GM12878 (cell line): ENCODE data around the gene ALAS1. TPM values are rescaled to one million over a fixed set of nuclear protein-coding genes. Genes with fewer than 3 reads are reported as not detected.

Experiments
- ATAC-seq: fragments of 200-7000 bp; cut with Tn5 transposase; 3 replicates; pipeline ENCODE4 v1.9.1; 2020; ENCODE audit warnings: mild to moderate bottlenecking, moderate library complexity
- BruUV-seq: library from RNA; stranded (reverse); fragments of 400-500 nt; replicated peaks from 2 replicates; lab custom pipeline; 2021; lab: Mats Ljungman, UMichigan
- CTCF ChIA-PET: fragments of 300-600 bp; sonication (Branson Sonifier 250); formaldehyde crosslinking; extraction: SDS; loops from one replicate; lab custom pipeline; 2021; ENCODE audit warnings: inconsistent platforms; lab: Yijun Ruan, JAX
- POLR2A ChIA-PET: fragments of 350-600 bp; formaldehyde crosslinking; extraction: SDS; loops from one replicate; lab custom pipeline; 2021; ENCODE audit warnings: inconsistent platforms; lab: Charles Lee
- RAD21 ChIA-PET: fragments of 300-600 bp; sonication (Branson Sonifier 250); formaldehyde crosslinking; loops from one replicate; lab custom pipeline; 2023; ENCODE audit warnings: antibody characterized with exemption; ENCODE audit not compliant: unreplicated experiment; lab: Charles Lee
- SMC1A ChIA-PET: fragments of 300-600 bp; sonication (Branson Sonifier 250); formaldehyde crosslinking; loops from one replicate; lab custom pipeline; 2023; ENCODE audit not compliant: unreplicated experiment, uncharacterized antibody; lab: Charles Lee
- DNase-seq: peaks from one replicate; pipeline ENCODE4 v3.0.0-alpha.2; 2011; ENCODE audit warnings: low read depth, low spot score
- FAIRE-seq: peaks from 3 replicates; lab custom pipeline; 2011; peaks lifted over from hg19 to GRCh38; lab: Jason Lieb, UNC
- H2AFZ ChIP-seq: 2 replicates; pipeline ENCODE4 v1.6.0; 2011; ENCODE audit warnings: low read depth, low read length, control low read depth; ENCODE audit not compliant: control insufficient read depth
- H3K27ac ChIP-seq: 2 replicates; pipeline ENCODE4 v1.5.1; 2011; ENCODE audit warnings: control low read depth; ENCODE audit not compliant: control insufficient read depth, insufficient read depth
- H3K27me3 ChIP-seq, 2 experiments: replicated peaks in 1 of 2; 2 replicates each; pipeline versions ENCODE4 v1.6.0 to v1.6.1; 2011; ENCODE audit warnings: low read length in 1 of 2; ENCODE audit not compliant: control insufficient read depth in 2 of 2, insufficient read depth in 2 of 2
- H3K36me3 ChIP-seq, 2 experiments: 2 replicates each; pipeline ENCODE4 v1.5.1; 2011; ENCODE audit warnings: low read length in 1 of 2; ENCODE audit not compliant: control insufficient read depth in 2 of 2, insufficient read depth in 2 of 2
- H3K4me1 ChIP-seq: 2 replicates; pipeline ENCODE4 v1.6.1; 2011; ENCODE audit warnings: mild to moderate bottlenecking, low read length, moderate library complexity, mixed read lengths; ENCODE audit not compliant: control insufficient read depth, insufficient read depth
- H3K4me2 ChIP-seq: 2 replicates; pipeline ENCODE4 v1.6.0; 2011; ENCODE audit warnings: control low read depth; ENCODE audit not compliant: control insufficient read depth, insufficient read depth
- H3K4me3 ChIP-seq: fragments of 200-600 bp; sonication (generic); 2 replicates; pipeline ENCODE4 v1.5.1; 2016
- H3K79me2 ChIP-seq: 2 replicates; pipeline ENCODE4 v1.6.0; 2011; ENCODE audit warnings: low read length; ENCODE audit not compliant: control insufficient read depth, insufficient read depth
- H3K9ac ChIP-seq: 2 replicates; pipeline ENCODE4 v1.8.0; 2011; ENCODE audit warnings: low read length, control low read depth, mixed read lengths; ENCODE audit not compliant: control insufficient read depth, insufficient read depth
- H3K9me3 ChIP-seq: replicated peaks from 3 replicates; pipeline ENCODE4 v1.5.1; 2011; ENCODE audit warnings: mild to moderate bottlenecking, low read length; ENCODE audit not compliant: control insufficient read depth, insufficient read depth
- H4K20me1 ChIP-seq: 2 replicates; pipeline ENCODE4 v1.6.0; 2011; ENCODE audit not compliant: control insufficient read depth, insufficient read depth
- BACH1 ChIP-seq: fragments of 450-650 bp; IDR thresholded peaks from 2 replicates; pipeline ENCODE4 v1.6.1; 2017; ENCODE audit warnings: mild to moderate bottlenecking, borderline replicate concordance
- BMI1 ChIP-seq: fragments of 450-650 bp; IDR thresholded peaks from 2 replicates; pipeline ENCODE4 v1.6.1; 2016; ENCODE audit warnings: mild to moderate bottlenecking, moderate library complexity, borderline replicate concordance
- MTA2 ChIP-seq: fragments of 450-650 bp; IDR thresholded peaks from 2 replicates; pipeline ENCODE4 v1.6.1; 2016; ENCODE audit warnings: low read depth, mild to moderate bottlenecking, moderate library complexity
- NR2F1 ChIP-seq: fragments of 450-650 bp; conservative IDR thresholded peaks from 2 replicates; pipeline ENCODE4 v1.6.1; 2017; ENCODE audit warnings: mild to moderate bottlenecking
- NRF1 ChIP-seq: conservative IDR thresholded peaks from 2 replicates; pipeline ENCODE4 v1.6.1; 2011; ENCODE audit warnings: mild to moderate bottlenecking, low read depth, low read length, improper control_type of control experiment
- POLR2AphosphoS2 ChIP-seq: IDR thresholded peaks from 2 replicates; pipeline ENCODE4 v1.6.1; 2011; ENCODE audit warnings: low read depth, mild to moderate bottlenecking, low read length, improper control_type of control experiment, moderate library complexity
- TARDBP ChIP-seq: IDR thresholded peaks from 2 replicates; pipeline ENCODE4 v1.6.1; 2016; ENCODE audit warnings: borderline replicate concordance
- ZNF622 ChIP-seq: fragments of 450-650 bp; IDR thresholded peaks from 2 replicates; pipeline ENCODE4 v1.6.1; 2017; ENCODE audit warnings: mild to moderate bottlenecking, inconsistent platforms
- WGBS: methylation state at CpG from one replicate; pipeline ENCODE4 v1.1.6; 2016; ENCODE audit warnings: low lambda C conversion rate; ENCODE audit not compliant: insufficient replicate concordance, insufficient coverage; ENCODE audit errors: missing lambda C conversion rate; 5-methylcytosine and 5-hydroxymethylcytosine counted together
- in situ Hi-C: fragments of 300-500 bp; cut with MboI; formaldehyde crosslinking; loops from 9 replicates; pipeline ENCODE4 v1.14.3; 2018; ENCODE audit warnings: mixed read lengths
- intact Hi-C: fragments of 100-400 bp; cut with micrococcal nuclease; formaldehyde crosslinking; loops from one replicate; pipeline ENCODE4 v1.14.2; 2022; ENCODE audit not compliant: unreplicated experiment
- polyA plus RNA-seq, 11 experiments: library from polyadenylated mRNA; depleted of rRNA in 4 of 11; unstranded in 6 of 11; stranded (reverse) in 5 of 11; fragments of >200 nt; fragmentation: Nextera tagmentation in 4 of 11; fragmentation: Illumina TruSeq in 1 of 11; extraction: Ambion mirVana in 4 of 11; extraction: Trizol in 1 of 11; gene quantifications; 1 replicate in 1 of 11; 2 replicates in 10 of 11; pipeline versions ENCODE4 v1.2.1 to v1.2.3, GENCODE V29; 2011 to 2016; ENCODE audit warnings: inconsistent platforms in 2 of 11, missing spikeins in 2 of 11, low read depth in 1 of 11
- total RNA-seq, 4 experiments: library from RNA; depleted of rRNA in 3 of 4; stranded (reverse); fragments of >200 nt in 3 of 4; fragmentation: Illumina TruSeq in 1 of 4; extraction: Trizol in 1 of 4; gene quantifications; 2 replicates each; pipeline versions ENCODE4 v1.2.1 to v1.2.3, GENCODE V29; 2013 to 2021
- TF ChIP-seq, protein P1 (sequence below): fragments of 450-650 bp; formaldehyde crosslinking; IDR thresholded peaks from 2 replicates; pipeline ENCODE4 v1.5.0; 2022; ENCODE audit warnings: mild to moderate bottlenecking, missing genetic modification characterization
- TF ChIP-seq, protein P2 (sequence below): IDR thresholded peaks from 2 replicates; pipeline ENCODE4 v1.6.1; 2011; ENCODE audit warnings: borderline replicate concordance, low read depth, mild to moderate bottlenecking, moderate library complexity, mixed read lengths, low read length; ENCODE audit not compliant: insufficient read depth; ENCODE audit errors: extremely low read length

The ALAS1 gene
- total and polyA plus RNA-seq, 10 of the 15 experiments (the other 5 are each of a cell fraction or from before 2014, with no cell fraction given): 69.9 to 115 (median 94.1) TPM

DNA sequence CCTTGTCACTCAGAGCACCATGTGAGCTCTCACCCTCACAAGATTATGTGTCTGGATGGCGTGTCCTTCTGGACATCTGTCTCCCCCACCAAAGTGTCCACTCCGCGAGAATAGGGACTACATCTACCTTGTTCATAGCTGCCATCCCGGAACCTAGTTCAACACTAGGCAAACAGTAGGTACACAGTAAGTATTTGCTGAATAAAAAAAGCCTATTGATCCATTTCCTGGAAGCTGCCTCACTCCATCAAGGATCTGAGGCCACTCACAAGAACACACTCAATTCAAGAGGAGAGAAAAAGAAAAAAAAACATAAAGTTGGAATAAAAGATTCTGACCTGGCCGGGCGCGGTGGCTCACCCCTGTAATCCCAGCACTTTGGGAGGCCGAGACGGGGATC is 11.2 kb upstream of the ALAS1 start:
- no peak overlapping the region for H3K4me3 ChIP-seq
- no TSS peak for BruUV-seq
- no peaks in the 10 kb centered on the region for H3K79me2 ChIP-seq
- H3K4me2 ChIP-seq: no peak overlapping the region
- no peaks in the 10 kb centered on the region for H3K4me1 ChIP-seq
- in situ Hi-C loops: no loop called here
- no peak overlapping the region for H3K27ac ChIP-seq
- CTCF ChIA-PET: interaction anchor here (1.1 kb wide), 1 partner anchor 36 kb away, joined by 3 read pairs; no protein-coding TSS in a partner anchor
- no peaks in the 10 kb centered on the region for H3K36me3 ChIP-seq
- no peak overlapping the region for H2AFZ ChIP-seq
- no peaks in the 10 kb centered on the region for H3K27me3 ChIP-seq
- no peak for ATAC-seq
- RAD21 ChIA-PET: no interaction called here
- no peak for TF ChIP-seq NRF1
- TF ChIP-seq ZNF622: no peak
- no peak for TF ChIP-seq MTA2
- TF ChIP-seq, protein P1, sequence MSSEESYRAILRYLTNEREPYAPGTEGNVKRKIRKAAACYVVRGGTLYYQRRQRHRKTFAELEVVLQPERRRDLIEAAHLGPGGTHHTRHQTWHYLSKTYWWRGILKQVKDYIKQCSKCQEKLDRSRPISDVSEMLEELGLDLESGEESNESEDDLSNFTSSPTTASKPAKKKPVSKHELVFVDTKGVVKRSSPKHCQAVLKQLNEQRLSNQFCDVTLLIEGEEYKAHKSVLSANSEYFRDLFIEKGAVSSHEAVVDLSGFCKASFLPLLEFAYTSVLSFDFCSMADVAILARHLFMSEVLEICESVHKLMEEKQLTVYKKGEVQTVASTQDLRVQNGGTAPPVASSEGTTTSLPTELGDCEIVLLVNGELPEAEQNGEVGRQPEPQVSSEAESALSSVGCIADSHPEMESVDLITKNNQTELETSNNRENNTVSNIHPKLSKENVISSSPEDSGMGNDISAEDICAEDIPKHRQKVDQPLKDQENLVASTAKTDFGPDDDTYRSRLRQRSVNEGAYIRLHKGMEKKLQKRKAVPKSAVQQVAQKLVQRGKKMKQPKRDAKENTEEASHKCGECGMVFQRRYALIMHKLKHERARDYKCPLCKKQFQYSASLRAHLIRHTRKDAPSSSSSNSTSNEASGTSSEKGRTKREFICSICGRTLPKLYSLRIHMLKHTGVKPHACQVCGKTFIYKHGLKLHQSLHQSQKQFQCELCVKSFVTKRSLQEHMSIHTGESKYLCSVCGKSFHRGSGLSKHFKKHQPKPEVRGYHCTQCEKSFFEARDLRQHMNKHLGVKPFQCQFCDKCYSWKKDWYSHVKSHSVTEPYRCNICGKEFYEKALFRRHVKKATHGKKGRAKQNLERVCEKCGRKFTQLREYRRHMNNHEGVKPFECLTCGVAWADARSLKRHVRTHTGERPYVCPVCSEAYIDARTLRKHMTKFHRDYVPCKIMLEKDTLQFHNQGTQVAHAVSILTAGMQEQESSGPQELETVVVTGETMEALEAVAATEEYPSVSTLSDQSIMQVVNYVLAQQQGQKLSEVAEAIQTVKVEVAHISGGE: no peak
- no peak for TF ChIP-seq NR2F1
- TF ChIP-seq TARDBP: no peak
- no peak for TF ChIP-seq BACH1
- no peak for TF ChIP-seq POLR2AphosphoS2
- TF ChIP-seq, protein P2, sequence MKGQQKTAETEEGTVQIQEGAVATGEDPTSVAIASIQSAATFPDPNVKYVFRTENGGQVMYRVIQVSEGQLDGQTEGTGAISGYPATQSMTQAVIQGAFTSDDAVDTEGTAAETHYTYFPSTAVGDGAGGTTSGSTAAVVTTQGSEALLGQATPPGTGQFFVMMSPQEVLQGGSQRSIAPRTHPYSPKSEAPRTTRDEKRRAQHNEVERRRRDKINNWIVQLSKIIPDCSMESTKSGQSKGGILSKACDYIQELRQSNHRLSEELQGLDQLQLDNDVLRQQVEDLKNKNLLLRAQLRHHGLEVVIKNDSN: no peak
- no peak for TF ChIP-seq BMI1
- no peak overlapping the region for H3K9ac ChIP-seq
- no peak for FAIRE-seq
- intact Hi-C loops: no loop called here
- POLR2A ChIA-PET: no interaction called here
- no peaks in the 10 kb centered on the region for H3K9me3 ChIP-seq
- SMC1A ChIA-PET: no interaction called here
- no peaks in the 10 kb centered on the region for H4K20me1 ChIP-seq
- DNase-seq: no peak
- WGBS: 79% methylated on average over 9 of the region's 9 CpGs
